Measurements from ENCODE around the gene MYL9. TPM values are rescaled to one million over a fixed set of nuclear protein-coding genes. Genes with fewer than 3 reads are reported as not detected.

MYL9 gene
- total and polyA plus RNA-seq, 2 of the 4 experiments (the other 2 are of a cell fraction) = 97.5 to 425 TPM

- DNase-seq (peak; percentile 70), ATAC-seq (ENCODE audit: low read depth) (peak; percentile 51)
- Histone ChIP-seq H2AK9ac (replicated peaks; ENCODE audit: low read depth, low read length, poor library complexity) (peak overlapping the region; percentile 100), H3K56ac (ENCODE audit: extremely low read depth, insufficient read depth, low read length) (peak overlapping the region; percentile 96), H2BK15ac (ENCODE audit: low read depth, low read length) (peak overlapping the region; percentile 59; the same call in 1 of the 3 replicates), H3K18ac (ENCODE audit: low read depth, low read length) (peak overlapping the region; percentile 91), H2BK20ac (ENCODE audit: low read depth, low read length) (peak overlapping the region; percentile 12; the same call in 1 of the 2 replicates), H4K91ac (ENCODE audit: insufficient read depth, low read depth, low read length) (peak overlapping the region; percentile 98), H4K8ac (ENCODE audit: low read depth in 2 of 2, low read length in 2 of 2) (peak overlapping the region; percentile 97 to 99), H3K4ac (ENCODE audit: low read depth, low read length) (peak overlapping the region; percentile 99), H4K20me1 (ENCODE audit: insufficient read depth, low read length) (peaks cover 55% of the 10 kb centered on the region), H3K4me2 (ENCODE audit: low read depth, low read length) (peak overlapping the region; percentile 79), H3K9me1 (ENCODE audit: insufficient read depth, low read length) (peaks cover 20% of the 10 kb centered on the region), H3K27me3 (ENCODE audit: control insufficient read depth, insufficient read depth, low read length) (no peaks in the 10 kb centered on the region), H3K23ac (ENCODE audit: low read depth, low read length) (peak overlapping the region; percentile 98), H3K9ac (ENCODE audit: low read depth, low read length) (peak overlapping the region; percentile 99), H4K5ac (ENCODE audit: low read depth, low read length) (peak overlapping the region; percentile 85), H3K36me3 (ENCODE audit: control insufficient read depth, insufficient read depth, low read length) (peaks cover 23% of the 10 kb centered on the region), H2AFZ (replicated peaks; ENCODE audit: low read length, poor library complexity) (peak overlapping the region; percentile 93), H3K14ac (replicated peaks; ENCODE audit: low read depth, low read length) (peak overlapping the region; percentile 100), H2BK5ac (ENCODE audit: low read depth, low read length, poor library complexity, severe bottlenecking) (peak overlapping the region; percentile 99), H3K9me3 (ENCODE audit: control insufficient read depth, insufficient read depth, low read length) (no peaks in the 10 kb centered on the region), H2BK120ac (ENCODE audit: low read depth, low read length) (peak overlapping the region; percentile 87), H3K27ac (ENCODE audit: insufficient read depth, low read length) (peak overlapping the region; percentile 99), H3K4me3 (ENCODE audit: insufficient read depth, low read depth, low read length) (peak overlapping the region; percentile 89), H2AK5ac (ENCODE audit: low read depth, low read length) (peak overlapping the region; percentile 100), H3K4me1 (ENCODE audit: control insufficient read depth, insufficient read depth, low read length) (peaks cover 27% of the 10 kb centered on the region), H3K79me1 (ENCODE audit: low read depth in 1 of 2, low read length in 2 of 2) (peaks cover 16 to 59% of the 10 kb centered on the region in 2 experiments; a peak in 3 of 4 replicates)
- ChIA-PET POLR2A (ENCODE audit: unreplicated experiment) (interaction anchor here (0.6 to 1.0 kb wide), 2 partner anchors 9 to 26 kb away, joined by 3 read pairs; no protein-coding TSS in a partner anchor), CTCF (interaction anchor here (0.8 kb wide), 1 partner anchor 204 kb away, joined by 3 read pairs; the partner anchor contains the start of gene NDRG3)
- in situ Hi-C loops (cut with MboI; ENCODE audit: low sequenced_read_pairs) = no loop called here
- BruUV-seq (replicated peaks) = no TSS peak
- 0% methylated on average over 1 of the region's 14 CpGs; no CpG with 5 or more reads in 1 of the 2 experiments for WGBS, 2 experiments (ENCODE audit: extremely low coverage in 2 of 2, insufficient read length in 1 of 2)
- intact Hi-C loops (cut with micrococcal nuclease) = loop anchor here (2.0 to 5.0 kb wide), 2 partner anchors 79 to 330 kb away; no protein-coding TSS in a partner anchor
- dilution Hi-C loops (cut with HindIII; ENCODE audit: low sequenced_read_pairs, unreplicated experiment) = no loop called here
- TF ChIP-seq FOS (IDR thresholded peaks at IDR 0.05; ENCODE audit: low read depth, low read length) (no peak), RCOR1 (IDR thresholded peaks at IDR 0.05; ENCODE audit: insufficient replicate concordance, low read length) (peak; percentile 47), MXI1 (IDR thresholded peaks at IDR 0.05; ENCODE audit: borderline replicate concordance, low read depth, low read length) (no peak; the same call in 1 of the 2 replicates), CHD1 (IDR thresholded peaks at IDR 0.05; ENCODE audit: low read depth, low read length) (no peak), RAD21 (IDR thresholded peaks at IDR 0.05; ENCODE audit: low read length) (peak; percentile 39; the same call in 1 of the 2 replicates), POLR2A (IDR thresholded peaks at IDR 0.05; ENCODE audit: low read depth, low read length) (peak; percentile 29; the same call in 1 of the 2 replicates), MAFK (IDR thresholded peaks at IDR 0.05; ENCODE audit: low read depth, low read length) (no peak), MAZ (IDR thresholded peaks at IDR 0.05; ENCODE audit: borderline replicate concordance, low read depth, low read length) (peak; percentile 64; the same call in 1 of the 2 replicates), RFX5 (IDR thresholded peaks at IDR 0.05; ENCODE audit: low read depth, low read length) (no peak), USF2 (IDR thresholded peaks at IDR 0.05; ENCODE audit: low read depth, low read length) (no peak)
- TF ChIP-seq, protein P1, sequence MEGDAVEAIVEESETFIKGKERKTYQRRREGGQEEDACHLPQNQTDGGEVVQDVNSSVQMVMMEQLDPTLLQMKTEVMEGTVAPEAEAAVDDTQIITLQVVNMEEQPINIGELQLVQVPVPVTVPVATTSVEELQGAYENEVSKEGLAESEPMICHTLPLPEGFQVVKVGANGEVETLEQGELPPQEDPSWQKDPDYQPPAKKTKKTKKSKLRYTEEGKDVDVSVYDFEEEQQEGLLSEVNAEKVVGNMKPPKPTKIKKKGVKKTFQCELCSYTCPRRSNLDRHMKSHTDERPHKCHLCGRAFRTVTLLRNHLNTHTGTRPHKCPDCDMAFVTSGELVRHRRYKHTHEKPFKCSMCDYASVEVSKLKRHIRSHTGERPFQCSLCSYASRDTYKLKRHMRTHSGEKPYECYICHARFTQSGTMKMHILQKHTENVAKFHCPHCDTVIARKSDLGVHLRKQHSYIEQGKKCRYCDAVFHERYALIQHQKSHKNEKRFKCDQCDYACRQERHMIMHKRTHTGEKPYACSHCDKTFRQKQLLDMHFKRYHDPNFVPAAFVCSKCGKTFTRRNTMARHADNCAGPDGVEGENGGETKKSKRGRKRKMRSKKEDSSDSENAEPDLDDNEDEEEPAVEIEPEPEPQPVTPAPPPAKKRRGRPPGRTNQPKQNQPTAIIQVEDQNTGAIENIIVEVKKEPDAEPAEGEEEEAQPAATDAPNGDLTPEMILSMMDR (conservative IDR thresholded peaks at IDR 0.05; ENCODE audit: low read depth, low read length) = peak; percentile 59
Measured at GRCh38 chr20:36541768-36542488, 609 bp downstream of the MYL9 start.
